Adrenal gland (tissue), 5 donors: ENCODE data around the gene CRACR2A.

Experiments
- CTCF ChIP-seq, 6 experiments: fragments of 450-650 bp in 4 of 6; fragments of 200-600 bp in 2 of 6; sonication (generic) in 1 of 6; IDR thresholded peaks; 1 replicate in 5 of 6; 2 replicates in 1 of 6; pipeline versions ENCODE4 v1.5.1 to v1.8.0; 2016 to 2021; ENCODE audit warnings: antibody characterized with exemption in 6 of 6, mild to moderate bottlenecking in 2 of 6, moderate library complexity in 1 of 6
- POLR2A ChIP-seq, 2 donors: fragments of 450-650 bp; IDR thresholded peaks; one replicate each; pipeline ENCODE4 v1.6.1; 2017; ENCODE audit warnings: antibody characterized with exemption in 2 of 2, mild to moderate bottlenecking in 2 of 2, moderate library complexity in 1 of 2
- donor health status: DM: no; HTN: no; CAD: no.

- no peak for TF ChIP-seq CTCF (IDR thresholded peaks at IDR 0.05)
- TF ChIP-seq POLR2A (IDR thresholded peaks at IDR 0.05) = no peak
Observed at GRCh38 chr12:3611860-3612703, 140.8 kb downstream of the CRACR2A start.
